ENCODE results near the gene TTLL11. TPM values are rescaled to one million over a fixed set of nuclear protein-coding genes. Genes with fewer than 3 reads are reported as not detected.

Gene TTLL11
- total RNA-seq, 6 experiments from 2014 or later = 6.9 to 10.2 (median 8.3) TPM

- peaks cover 13% of the 10 kb centered on the region for H3K4me1 Mint-ChIP-seq (ENCODE audit: low read depth)
Observed at GRCh38 chr9:122058051-122058450, 35.1 kb downstream of the TTLL11 start.

GRCh38 chr9:122057211-122057610, 35.9 kb downstream of the TTLL11 start:
- H3K4me1 Mint-ChIP-seq (ENCODE audit: low read depth) = peaks cover 13% of the 10 kb centered on the region
- no peak overlapping the region for H3K27ac Mint-ChIP-seq
- TF ChIP-seq, protein P1, sequence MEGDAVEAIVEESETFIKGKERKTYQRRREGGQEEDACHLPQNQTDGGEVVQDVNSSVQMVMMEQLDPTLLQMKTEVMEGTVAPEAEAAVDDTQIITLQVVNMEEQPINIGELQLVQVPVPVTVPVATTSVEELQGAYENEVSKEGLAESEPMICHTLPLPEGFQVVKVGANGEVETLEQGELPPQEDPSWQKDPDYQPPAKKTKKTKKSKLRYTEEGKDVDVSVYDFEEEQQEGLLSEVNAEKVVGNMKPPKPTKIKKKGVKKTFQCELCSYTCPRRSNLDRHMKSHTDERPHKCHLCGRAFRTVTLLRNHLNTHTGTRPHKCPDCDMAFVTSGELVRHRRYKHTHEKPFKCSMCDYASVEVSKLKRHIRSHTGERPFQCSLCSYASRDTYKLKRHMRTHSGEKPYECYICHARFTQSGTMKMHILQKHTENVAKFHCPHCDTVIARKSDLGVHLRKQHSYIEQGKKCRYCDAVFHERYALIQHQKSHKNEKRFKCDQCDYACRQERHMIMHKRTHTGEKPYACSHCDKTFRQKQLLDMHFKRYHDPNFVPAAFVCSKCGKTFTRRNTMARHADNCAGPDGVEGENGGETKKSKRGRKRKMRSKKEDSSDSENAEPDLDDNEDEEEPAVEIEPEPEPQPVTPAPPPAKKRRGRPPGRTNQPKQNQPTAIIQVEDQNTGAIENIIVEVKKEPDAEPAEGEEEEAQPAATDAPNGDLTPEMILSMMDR (IDR thresholded peaks at IDR 0.05) = no peak
- no peak for DNase-seq
- peaks cover 4% of the 10 kb centered on the region; the same call in 1 of the 2 replicates for H3K36me3 Mint-ChIP-seq (ENCODE audit: low read depth)
- no peak overlapping the region for H3K4me3 Mint-ChIP-seq
- no peaks in the 10 kb centered on the region for H3K9me3 Mint-ChIP-seq
- H3K27me3 Mint-ChIP-seq (ENCODE audit: insufficient read depth) = no peaks in the 10 kb centered on the region; the same call in 1 of the 2 replicates

More at GRCh38 chr9:122058051-122058450, 35.1 kb downstream of the TTLL11 start:
- no peak for DNase-seq
- TF ChIP-seq, protein P1 (IDR thresholded peaks at IDR 0.05) = no peak
- Mint-ChIP-seq H3K36me3 (ENCODE audit: low read depth) (no peaks in the 10 kb centered on the region), H3K4me3 (no peak overlapping the region), H3K9me3 (no peaks in the 10 kb centered on the region), H3K27ac (no peak overlapping the region), H3K27me3 (ENCODE audit: insufficient read depth) (no peaks in the 10 kb centered on the region; the same call in 1 of the 2 replicates)

GRCh38 chr9:122056484-122056883, 36.6 kb downstream of the TTLL11 start:
- H3K36me3 Mint-ChIP-seq (ENCODE audit: low read depth) = peaks cover 4% of the 10 kb centered on the region; the same call in 1 of the 2 replicates
- DNase-seq = no peak
- no peak overlapping the region for H3K4me3 Mint-ChIP-seq
- H3K4me1 Mint-ChIP-seq (ENCODE audit: low read depth) = peaks cover 18% of the 10 kb centered on the region
- TF ChIP-seq, protein P1 (IDR thresholded peaks at IDR 0.05) = no peak
- H3K9me3 Mint-ChIP-seq = no peaks in the 10 kb centered on the region
- H3K27ac Mint-ChIP-seq = no peak overlapping the region
- H3K27me3 Mint-ChIP-seq (ENCODE audit: insufficient read depth) = no peaks in the 10 kb centered on the region; the same call in 1 of the 2 replicates

DNA sequence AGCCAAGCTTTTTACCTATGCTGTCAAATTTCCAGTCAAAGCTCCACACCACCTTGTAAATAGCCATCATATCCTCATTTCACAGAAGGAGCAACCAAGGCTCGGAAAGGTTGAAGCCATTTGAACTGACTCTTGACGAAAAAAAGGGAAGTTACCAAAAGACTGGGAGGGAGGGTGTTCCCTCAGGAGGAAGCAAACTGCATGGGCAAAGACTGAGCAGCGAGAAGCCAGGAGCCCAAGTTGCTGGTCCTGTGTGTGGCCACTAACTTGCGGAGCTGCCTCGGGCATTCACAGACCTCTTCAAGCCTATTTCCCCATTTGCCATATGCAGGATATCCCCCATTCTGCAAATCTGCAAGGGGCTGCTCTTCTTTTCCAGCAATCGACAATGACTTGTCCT, 37.4 kb downstream of the TTLL11 start:
- Mint-ChIP-seq H3K9me3 (no peaks in the 10 kb centered on the region), H3K27ac (no peak overlapping the region), H3K27me3 (ENCODE audit: insufficient read depth) (no peaks in the 10 kb centered on the region; the same call in 1 of the 2 replicates), H3K4me1 (ENCODE audit: low read depth) (peaks cover 24% of the 10 kb centered on the region), H3K4me3 (no peak overlapping the region), H3K36me3 (ENCODE audit: low read depth) (peaks cover 4% of the 10 kb centered on the region; the same call in 1 of the 2 replicates)
- TF ChIP-seq, protein P1 (IDR thresholded peaks at IDR 0.05) = no peak
- no peak for DNase-seq

DNA sequence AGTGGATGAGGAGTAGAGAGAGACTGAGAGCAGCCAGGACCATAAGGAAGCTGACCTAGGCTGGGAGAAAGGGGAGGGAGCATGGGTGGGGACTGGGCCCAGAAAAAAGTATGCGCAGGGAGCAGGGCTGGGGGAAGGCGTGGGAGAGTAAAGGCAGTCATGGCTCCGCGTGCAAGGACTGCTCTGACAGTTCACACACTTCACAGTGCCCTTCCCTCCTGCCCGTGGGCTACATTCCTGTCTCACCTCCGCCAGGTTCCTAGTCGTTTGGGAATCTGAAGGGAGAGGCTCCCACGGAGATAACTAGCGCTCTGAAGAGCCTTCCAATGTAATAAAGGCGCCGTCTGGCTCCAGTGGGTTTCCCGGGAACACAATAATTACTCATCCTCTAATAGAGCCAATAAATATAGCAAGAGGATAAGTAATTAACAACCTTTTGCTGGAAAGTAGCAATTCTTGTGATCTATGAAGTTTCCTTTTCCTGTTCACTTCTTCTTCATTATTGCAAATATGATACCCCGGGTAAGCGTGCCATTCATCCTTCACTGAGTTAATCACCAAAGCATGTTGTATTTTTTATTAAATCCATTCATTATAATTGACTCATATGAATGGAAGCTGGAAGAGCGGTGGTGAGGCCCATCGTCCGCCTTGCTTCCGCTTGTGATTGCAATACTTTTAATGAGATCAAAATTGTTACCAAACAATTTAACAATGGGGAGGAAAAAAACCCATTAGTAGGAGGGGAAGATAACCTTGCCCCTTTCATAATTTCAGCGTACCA, 39.3 kb downstream of the TTLL11 start:
- Mint-ChIP-seq H3K9me3 (no peaks in the 10 kb centered on the region), H3K27ac (no peak overlapping the region), H3K4me3 (no peak overlapping the region), H3K36me3 (ENCODE audit: low read depth) (peaks cover 4% of the 10 kb centered on the region; the same call in 1 of the 2 replicates), H3K4me1 (ENCODE audit: low read depth) (peaks cover 24% of the 10 kb centered on the region), H3K27me3 (ENCODE audit: insufficient read depth) (no peaks in the 10 kb centered on the region; the same call in 1 of the 2 replicates)
- TF ChIP-seq, protein P1 (IDR thresholded peaks at IDR 0.05) = no peak
- DNase-seq = no peak
